Measurements from ENCODE around the gene AFAP1L1.
A peak's percentile ranks its signal among the peaks of the same experiment; 100 is the strongest.
"Not testable (repeated sequence)": the region's sequence is repeated elsewhere in the genome, so short reads cannot be mapped to it uniquely, and the experiment has no call there.

AFAP1L1 gene

GRCh38 chr5:149261246-149261645 lies 10.4 kb upstream of the AFAP1L1 start:
- no peak for DNase-seq (ENCODE audit: low spot score)

- DNase-seq (ENCODE audit: low spot score), result no peak
These were observed 9.3 kb upstream of the AFAP1L1 start for GRCh38 chr5:149262315-149262714.

- DNase-seq (ENCODE audit: low spot score), result peak; percentile 75
These were observed 7.1 kb upstream of the AFAP1L1 start for GRCh38 chr5:149264439-149265067.

- no peak for DNase-seq (ENCODE audit: low spot score)
These were observed 6.6 kb upstream of the AFAP1L1 start for GRCh38 chr5:149265068-149265465.

- peak; percentile 40 for DNase-seq (ENCODE audit: low spot score)
These were observed 6.1 kb upstream of the AFAP1L1 start for GRCh38 chr5:149265597-149265996.

- DNase-seq (ENCODE audit: low spot score), result no peak
These were observed 4.3 kb upstream of the AFAP1L1 start for GRCh38 chr5:149267241-149267973.

- peak; percentile 71 for DNase-seq (ENCODE audit: low spot score)
These were observed 2.6 kb upstream of the AFAP1L1 start for GRCh38 chr5:149268928-149269557.

GRCh38 chr5:149271195-149271715 lies 404 bp upstream of the AFAP1L1 start:
- DNase-seq (ENCODE audit: low spot score), result peak; percentile 27

GRCh38 chr5:149272781-149273180 lies 1.1 kb downstream of the AFAP1L1 start:
- not testable (repeated sequence) for DNase-seq (ENCODE audit: low spot score)

- DNase-seq (ENCODE audit: low spot score), result no peak
These were observed 1.6 kb downstream of the AFAP1L1 start for GRCh38 chr5:149273237-149273636.

GRCh38 chr5:149273950-149274349 lies 2.3 kb downstream of the AFAP1L1 start:
- DNase-seq (ENCODE audit: low spot score), result no peak

- no peak for DNase-seq (ENCODE audit: low spot score)
These were observed 3.3 kb downstream of the AFAP1L1 start for GRCh38 chr5:149274939-149275338.

- no peak for DNase-seq (ENCODE audit: low spot score)
These were observed 6.1 kb downstream of the AFAP1L1 start for GRCh38 chr5:149277801-149278200.

GRCh38 chr5:149278451-149279210 lies 7.0 kb downstream of the AFAP1L1 start:
- no peak for DNase-seq (ENCODE audit: low spot score)

GRCh38 chr5:149279661-149280060 lies 8.0 kb downstream of the AFAP1L1 start:
- DNase-seq (ENCODE audit: low spot score), result no peak

- no peak for DNase-seq (ENCODE audit: low spot score)
These were observed 8.5 kb downstream of the AFAP1L1 start for GRCh38 chr5:149280124-149280523.

GRCh38 chr5:149280802-149281201 lies 9.1 kb downstream of the AFAP1L1 start:
- DNase-seq (ENCODE audit: low spot score), result no peak

GRCh38 chr5:149282027-149282965 lies 10.6 kb downstream of the AFAP1L1 start:
- DNase-seq (ENCODE audit: low spot score), result no peak

GRCh38 chr5:149282966-149283332 lies 11.3 kb downstream of the AFAP1L1 start:
- DNase-seq (ENCODE audit: low spot score), result no peak

- DNase-seq (ENCODE audit: low spot score), result no peak
These were observed 12.2 kb downstream of the AFAP1L1 start for GRCh38 chr5:149283626-149284480.

Data from SW480 (cell line).